T-helper 2 cell (primary cell): Measurements from ENCODE around the gene RIPK1.
A peak's percentile ranks its signal among the peaks of the same experiment; 100 is the strongest.
"Not testable (repeated sequence)": the region's sequence is repeated elsewhere in the genome, so short reads cannot be mapped to it uniquely, and the experiment has no call there.

Source experiments
- DNase-seq, 5 experiments: peaks; one replicate each; pipeline versions ENCODE4 v3.0.0 to v3.0.0-alpha.2; 2012 to 2022

RIPK1 gene

DNA sequence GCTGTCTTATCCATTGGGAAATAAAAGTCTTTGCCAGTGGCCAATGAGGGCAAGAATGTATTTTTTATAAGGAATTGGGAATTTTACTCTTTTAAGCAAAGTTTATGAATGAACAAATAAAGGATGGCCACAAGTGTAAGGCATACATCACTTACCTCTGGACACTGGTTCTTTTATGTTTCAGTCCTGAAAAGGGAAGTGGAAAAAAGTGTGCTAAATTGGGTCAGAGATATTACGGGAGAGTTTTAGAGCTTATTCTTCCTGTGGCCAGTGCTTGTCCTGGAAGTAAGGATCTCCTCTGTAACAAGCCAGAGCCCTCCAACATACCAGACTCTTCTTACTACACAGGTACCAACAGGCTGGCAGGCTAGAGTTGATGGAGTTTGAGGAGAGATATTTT, 22.5 kb upstream of the RIPK1 start:
- DNase-seq: no peak

DNA sequence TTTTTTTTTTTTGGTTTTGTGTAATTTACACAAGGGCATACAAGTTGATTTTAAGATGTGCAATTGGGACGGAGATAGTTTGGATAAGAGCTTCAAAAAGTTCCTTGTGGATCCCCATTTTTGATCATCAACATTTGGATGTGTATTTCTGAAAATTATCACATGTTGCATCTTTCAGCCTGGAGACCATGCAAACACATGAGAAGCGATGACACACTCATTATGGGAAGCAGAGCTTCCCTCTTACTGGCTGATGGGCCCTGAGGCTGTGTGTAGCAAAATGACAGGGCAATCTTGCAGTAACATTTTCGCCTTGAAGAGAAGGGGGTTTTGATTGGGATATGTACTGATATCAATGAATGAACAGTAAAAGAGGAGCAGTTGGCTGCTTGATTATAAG, 22.0 kb upstream of the RIPK1 start:
- no peak for DNase-seq

GRCh38 chr6:3048009-3048408, 20.3 kb upstream of the RIPK1 start:
- not testable (repeated sequence) for DNase-seq

DNA sequence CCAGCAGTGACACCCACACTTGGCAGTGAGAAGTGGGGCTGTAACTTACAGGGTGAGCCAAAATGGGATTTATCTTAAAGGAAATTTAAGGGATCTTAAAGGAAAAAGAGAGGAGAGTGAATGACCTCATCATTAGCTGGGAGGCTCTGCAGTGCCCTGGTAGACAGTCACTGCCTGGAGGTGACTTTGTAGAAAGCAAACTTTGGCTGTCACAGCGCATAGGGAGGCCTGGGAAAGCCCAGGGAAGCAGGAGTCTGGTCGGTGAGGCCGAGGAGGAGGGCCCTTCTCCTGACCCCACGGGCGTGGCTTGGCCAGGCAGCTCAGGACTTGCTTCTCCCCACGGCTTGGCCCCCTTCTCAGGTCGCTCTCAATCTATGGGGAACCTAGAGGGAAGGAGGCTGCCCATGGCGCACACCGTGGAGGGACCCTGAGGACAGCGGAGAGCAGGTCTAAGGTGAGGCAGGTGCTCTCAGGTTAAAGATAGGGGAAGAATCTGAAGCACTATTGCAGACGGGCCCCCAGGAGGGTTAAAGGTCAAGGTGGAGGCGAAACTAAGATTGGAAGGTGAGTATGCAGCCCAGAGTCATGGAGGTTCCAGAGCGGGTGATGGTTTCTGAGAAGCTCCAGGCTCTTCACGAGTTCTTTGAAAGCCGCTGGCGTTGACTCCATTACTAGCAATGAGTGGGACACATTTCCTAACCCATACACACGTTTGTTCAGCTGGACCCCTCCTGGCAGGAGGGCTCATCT, 15.6 kb upstream of the RIPK1 start:
- DNase-seq: no peak

GRCh38 chr6:3053231-3053508, 15.1 kb upstream of the RIPK1 start:
- no peak for DNase-seq

- not testable (repeated sequence) for DNase-seq
Observed at GRCh38 chr6:3054229-3055157, 13.8 kb upstream of the RIPK1 start.

DNA sequence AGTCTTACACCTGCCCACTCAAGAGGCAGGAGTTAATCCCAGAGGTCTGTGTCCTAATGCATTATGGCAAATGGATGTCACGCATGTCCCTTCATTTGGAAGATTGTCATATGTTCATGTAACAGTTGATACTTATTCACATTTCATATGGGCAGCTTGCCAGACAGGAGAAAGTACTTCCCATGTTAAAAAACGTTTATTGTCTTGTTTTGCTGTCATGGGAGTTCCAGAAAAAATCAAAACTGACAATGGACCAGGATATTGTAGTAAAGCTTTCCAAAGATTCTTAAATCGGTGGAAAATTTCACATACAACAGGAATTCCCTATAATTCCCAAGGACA, 13.2 kb upstream of the RIPK1 start:
- DNase-seq: not testable (repeated sequence)

DNA sequence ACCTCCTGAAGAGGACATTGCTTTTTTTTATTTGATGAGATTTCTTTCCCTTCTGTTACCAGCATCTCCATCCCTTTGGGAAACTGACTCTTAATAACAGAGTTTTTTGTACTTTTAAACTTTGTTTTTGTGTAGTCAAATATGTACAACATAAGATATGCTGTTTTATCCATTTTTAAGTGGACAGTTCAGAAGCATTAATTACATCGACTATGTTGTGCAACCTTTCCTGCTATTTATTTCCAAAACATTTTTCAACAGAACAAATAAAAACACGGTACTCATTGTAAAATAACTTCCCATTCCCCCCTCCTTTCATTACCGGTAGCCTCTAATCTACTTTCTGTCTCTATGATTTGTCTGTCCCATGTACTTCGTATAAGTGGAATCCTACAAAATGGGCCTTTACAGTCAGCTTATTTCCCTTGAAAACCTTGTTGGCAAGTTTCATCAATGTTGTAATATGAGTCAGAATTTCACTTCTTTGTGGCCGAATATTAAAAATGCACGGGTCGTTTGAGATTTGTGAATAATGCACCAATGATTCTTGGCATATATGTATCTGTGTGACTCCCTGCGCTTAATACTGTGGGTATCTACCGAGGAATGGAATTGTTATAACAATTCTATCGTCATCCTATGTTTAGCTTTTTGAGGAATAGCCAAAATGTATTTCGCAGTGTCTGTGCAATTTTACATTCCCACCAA, 11.1 kb upstream of the RIPK1 start:
- DNase-seq: no peak

GRCh38 chr6:3058957-3059356, 9.3 kb upstream of the RIPK1 start:
- no peak for DNase-seq

DNA sequence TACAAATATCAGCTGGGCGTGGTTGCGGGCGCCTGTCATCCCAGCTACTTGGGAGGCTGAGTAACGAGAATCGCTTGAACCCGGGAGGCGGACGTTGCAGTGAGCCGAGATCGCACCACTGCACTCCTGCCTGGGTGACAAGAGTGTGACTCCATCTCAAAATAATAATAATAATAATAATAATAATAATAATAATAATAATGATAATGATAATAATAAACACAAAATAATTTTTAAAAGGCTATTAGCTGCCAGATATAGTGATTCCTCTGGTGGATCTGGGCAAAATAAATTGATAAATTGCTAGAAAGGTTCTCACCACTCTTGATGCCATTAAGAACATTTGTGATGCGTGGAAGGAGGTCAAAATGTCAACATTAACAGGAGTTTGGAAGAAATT, 8.2 kb upstream of the RIPK1 start:
- DNase-seq: not testable (repeated sequence)

DNA sequence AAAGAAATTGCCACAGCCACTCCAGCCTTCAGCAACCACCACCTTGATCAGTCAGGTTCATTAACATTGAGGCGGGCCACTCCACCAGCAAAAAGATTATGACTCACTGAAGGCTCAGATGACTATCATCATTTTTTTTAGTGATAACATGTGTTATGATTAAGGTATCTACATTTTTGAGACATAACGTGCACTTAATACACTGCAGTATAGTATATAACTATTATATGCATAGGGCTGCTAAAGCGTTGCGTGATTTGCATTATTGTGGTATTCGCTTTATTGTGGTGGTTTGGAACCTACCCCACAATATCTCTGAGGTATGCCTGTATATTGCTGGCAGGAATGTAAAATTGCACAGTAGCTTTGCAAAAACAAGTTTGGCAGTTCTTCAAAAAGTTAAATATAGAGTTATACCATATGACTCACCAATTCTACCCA, 6.8 kb upstream of the RIPK1 start:
- peak in 1 of 5 experiments; percentile 75 for DNase-seq

DNA sequence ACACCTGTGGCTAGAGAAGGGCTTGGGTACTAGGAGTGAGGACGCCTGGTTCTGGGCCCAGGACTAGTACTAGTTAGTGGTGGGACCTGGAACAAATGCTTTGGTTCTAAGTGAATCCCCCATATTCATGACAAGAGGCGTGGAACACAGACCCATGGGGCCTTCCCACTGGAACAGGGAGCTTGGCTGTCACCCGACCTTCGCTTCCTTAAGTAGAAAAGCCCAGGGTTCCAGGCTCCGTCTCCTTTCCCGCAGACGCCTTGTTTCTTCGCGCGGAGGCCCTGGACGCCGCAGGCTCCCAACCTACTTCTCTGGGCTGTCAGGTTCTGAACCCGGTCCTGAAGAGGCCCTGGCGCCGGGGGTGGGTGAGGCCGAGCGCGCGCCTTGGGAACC, 5.0 kb upstream of the RIPK1 start:
- DNase-seq: not testable (repeated sequence)

DNA sequence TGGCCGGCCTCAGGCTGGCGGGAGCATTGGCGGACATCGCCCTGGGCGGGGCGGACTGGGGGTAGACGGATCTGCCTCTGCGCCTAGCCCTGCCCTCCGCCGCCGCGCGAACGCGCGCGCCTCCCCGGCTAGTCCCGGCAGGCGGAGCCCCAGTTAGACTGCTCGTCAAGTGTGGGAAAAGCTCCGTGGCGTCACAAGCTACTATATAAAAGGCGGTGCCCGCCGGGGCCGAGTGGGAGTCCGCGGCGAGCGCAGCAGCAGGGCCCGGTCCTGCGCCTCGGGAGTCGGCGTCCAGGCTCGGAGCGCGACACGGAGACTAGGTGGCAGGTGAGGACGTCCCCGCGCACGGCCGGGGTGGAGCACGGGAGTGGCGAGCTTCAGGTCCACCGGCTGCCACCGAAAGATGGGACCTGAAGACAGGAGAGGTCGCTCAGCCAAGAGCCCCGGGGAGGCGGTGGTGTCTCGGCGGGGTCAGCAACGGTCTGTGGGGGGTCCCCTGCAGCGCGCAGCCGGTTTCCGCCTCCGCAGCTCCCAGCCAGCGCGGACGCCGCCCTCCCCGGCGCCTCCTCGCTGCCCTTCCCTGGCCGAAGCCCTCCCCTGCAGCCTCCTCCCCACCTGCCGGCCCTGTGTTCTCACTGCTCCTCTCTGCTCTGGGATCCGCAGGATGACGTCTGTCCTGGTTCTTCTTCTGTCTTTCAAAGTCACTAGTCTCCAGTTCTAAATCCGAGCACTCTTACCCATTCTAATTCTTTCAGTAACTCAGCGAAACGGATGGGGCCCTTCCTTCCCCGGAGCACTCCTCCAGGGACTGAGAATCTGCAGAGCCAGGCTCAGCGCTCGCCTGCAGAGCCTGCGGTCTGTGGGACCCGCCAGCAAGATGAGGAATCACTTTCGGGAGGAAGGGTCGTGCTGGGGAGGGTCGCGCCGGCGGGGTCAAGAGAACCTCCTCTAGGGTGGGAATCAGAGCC, 4.3 kb upstream of the RIPK1 start:
- peak; percentile 73 to 94 (median 85) for DNase-seq

GRCh38 chr6:3071568-3071967, 3.3 kb downstream of the RIPK1 start:
- no peak for DNase-seq

DNA sequence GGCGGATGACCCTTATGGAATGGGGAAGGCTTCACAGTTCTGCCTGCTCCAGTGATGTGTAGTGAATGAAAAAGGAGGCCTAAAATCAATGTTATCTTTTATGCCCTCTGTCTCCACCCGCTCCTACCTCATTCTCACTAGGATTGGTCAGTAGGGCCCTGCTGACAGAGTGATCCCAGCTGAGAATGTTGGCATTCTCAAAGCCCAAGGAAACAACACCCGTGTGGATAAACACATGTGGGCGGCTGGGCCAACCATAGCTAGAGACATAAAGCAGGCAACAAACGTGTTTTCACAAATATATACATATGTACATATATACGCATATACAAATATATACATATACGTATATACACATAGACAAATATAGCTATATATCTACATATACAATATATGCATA, 4.5 kb downstream of the RIPK1 start:
- DNase-seq: no peak

GRCh38 chr6:3073382-3073781, 5.1 kb downstream of the RIPK1 start:
- DNase-seq: no peak

DNA sequence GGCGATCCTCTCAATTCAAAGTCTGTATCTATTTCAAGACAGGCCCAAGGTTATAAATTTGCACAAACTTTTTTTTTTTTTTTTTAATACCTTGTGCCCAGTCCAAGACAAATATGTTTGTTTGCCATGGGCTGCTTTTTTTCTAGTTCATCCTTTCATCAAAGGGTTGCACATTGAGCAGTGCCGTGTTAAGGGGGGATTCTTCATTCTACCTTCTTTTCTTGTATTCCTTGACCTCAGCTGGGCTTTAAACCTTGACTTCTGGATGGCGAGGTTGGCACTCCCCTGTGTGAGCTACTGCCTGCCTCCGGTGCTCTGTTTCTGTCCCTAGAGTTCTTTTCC, 7.4 kb downstream of the RIPK1 start:
- DNase-seq: no peak

GRCh38 chr6:3076320-3076719, 8.0 kb downstream of the RIPK1 start:
- DNase-seq: no peak

DNA sequence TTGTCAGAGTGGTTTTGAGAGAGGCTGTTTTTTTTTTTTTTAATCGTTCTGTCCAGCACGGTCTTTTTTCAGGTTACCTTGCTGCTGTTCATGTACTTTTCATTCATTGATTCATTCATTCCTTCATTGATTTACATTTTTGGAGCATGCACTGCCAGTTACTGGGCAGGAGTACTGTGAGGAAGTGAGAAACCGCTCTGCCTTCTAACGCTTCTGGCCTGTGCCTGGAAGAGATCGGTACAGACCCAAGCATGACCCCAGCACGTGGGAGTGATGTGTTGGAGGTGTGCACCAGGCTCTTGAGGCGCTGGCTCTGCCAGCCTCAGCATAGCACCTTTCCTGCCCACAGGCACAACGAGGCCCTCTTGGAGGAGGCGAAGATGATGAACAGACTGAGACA, 9.1 kb downstream of the RIPK1 start:
- DNase-seq: no peak

DNA sequence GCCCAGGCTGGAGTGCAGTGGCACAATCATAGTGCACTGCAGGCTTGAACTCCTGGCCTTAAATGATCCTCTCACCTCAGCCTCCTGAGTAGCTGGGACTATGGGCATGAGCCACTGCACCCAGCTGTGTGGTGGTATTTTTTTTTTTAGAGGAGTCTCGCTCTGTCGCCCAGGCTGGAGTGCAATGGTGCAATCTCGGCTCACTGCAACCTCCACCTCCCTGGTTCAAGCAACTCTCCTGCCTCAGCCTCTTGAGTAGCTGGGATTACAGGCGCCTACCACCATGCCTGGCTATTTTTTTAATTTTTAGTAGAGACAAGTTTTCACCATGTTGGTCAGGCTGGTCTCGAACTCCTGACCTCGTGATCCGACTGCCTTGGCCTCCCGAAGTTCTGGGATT, 10.7 kb downstream of the RIPK1 start:
- not testable (repeated sequence) for DNase-seq

- no peak for DNase-seq
Observed at GRCh38 chr6:3079682-3080081, 11.4 kb downstream of the RIPK1 start.

GRCh38 chr6:3081960-3082359, 13.7 kb downstream of the RIPK1 start:
- no peak for DNase-seq

GRCh38 chr6:3085074-3085473, 16.8 kb downstream of the RIPK1 start:
- DNase-seq: no peak
